ENCODE data around the gene ST6GALNAC3.

GRCh38 chr1:76260279-76260678 is 185.7 kb downstream of the ST6GALNAC3 start:
- TF ChIP-seq CTCF (conservative IDR thresholded peaks at IDR 0.05; ENCODE audit: low read length) (no peak), EZH2phosphoT487 (IDR thresholded peaks at IDR 0.05; ENCODE audit: borderline replicate concordance) (no peak)

Measured in Loucy (cell line).